ENCODE measurements around the gene EXOC3L2.

- TF ChIP-seq CTCF (conservative IDR thresholded peaks at IDR 0.05; ENCODE audit: low read depth, low read length) (no peak), EZH2 (IDR thresholded peaks at IDR 0.05; ENCODE audit: borderline replicate concordance, low read depth, low read length, poor library complexity, severe bottlenecking) (no peak)
These were observed 10.9 kb downstream of the EXOC3L2 start for GRCh38 chr19:45234089-45234869.

All from A673 (cell line).